Tibial nerve (tissue), 4 donors: ENCODE data around the gene BSCL2. TPM values are rescaled to one million over a fixed set of nuclear protein-coding genes. Genes with fewer than 3 reads are reported as not detected.

Source experiments
- DNase-seq, 2 donors: peaks; one replicate each; pipeline ENCODE4 v3.0.0-alpha.2; 2019; ENCODE audit warnings: low spot score in 2 of 2
- H3K27ac ChIP-seq, 4 donors: fragments of 200-600 bp; sonication (generic) in 3 of 4; one replicate each; pipeline ENCODE4 v1.5.1; 2017 to 2019; ENCODE audit warnings: mild to moderate bottlenecking in 1 of 4
- H3K27me3 ChIP-seq, 2 donors: fragments of 200-600 bp; sonication (generic) in 1 of 2; one replicate each; pipeline versions ENCODE4 v1.5.1 to v1.6.0; 2017 to 2019
- H3K36me3 ChIP-seq, 3 donors: fragments of 200-600 bp; sonication (generic); one replicate each; pipeline ENCODE4 v1.5.1; 2018 to 2019
- H3K4me1 ChIP-seq, 4 donors: fragments of 200-600 bp; sonication (generic) in 3 of 4; one replicate each; pipeline ENCODE4 v1.5.1; 2017 to 2019
- H3K4me3 ChIP-seq, 4 donors: fragments of 200-600 bp; sonication (generic) in 3 of 4; one replicate each; pipeline ENCODE4 v1.5.1; 2017 to 2019; ENCODE audit warnings: mild to moderate bottlenecking in 1 of 4, moderate library complexity in 1 of 4
- H3K9me3 ChIP-seq, 4 donors: fragments of 200-600 bp; sonication (generic) in 3 of 4; one replicate each; pipeline ENCODE4 v1.5.1; 2017 to 2019
- CTCF ChIP-seq, 5 experiments: fragments of 200-600 bp in 3 of 5; fragments of 450-650 bp in 2 of 5; sonication (generic) in 3 of 5; IDR thresholded peaks; one replicate each; pipeline ENCODE4 v1.5.1; 2016 to 2019; ENCODE audit warnings: antibody characterized with exemption in 5 of 5, mild to moderate bottlenecking in 3 of 5, moderate library complexity in 2 of 5
- EP300 ChIP-seq, 2 donors: sonication (generic); formaldehyde crosslinking; IDR thresholded peaks; one replicate each; pipeline ENCODE4 v1.6.1; 2017; ENCODE audit warnings: antibody characterized with exemption in 2 of 2, mild to moderate bottlenecking in 1 of 2
- POLR2A ChIP-seq, 2 donors: fragments of 450-650 bp; IDR thresholded peaks; one replicate each; pipeline ENCODE4 v1.6.1; 2017; ENCODE audit warnings: antibody characterized with exemption in 2 of 2, mild to moderate bottlenecking in 2 of 2, moderate library complexity in 2 of 2
- WGBS, 2 donors: methylation state at CpG; one replicate each; pipeline ENCODE4 v1.1.5; 2018; 5-methylcytosine and 5-hydroxymethylcytosine counted together
- total RNA-seq, 4 donors: library from RNA; depleted of rRNA; stranded (reverse); fragments of >200 nt; gene quantifications; one replicate each; pipeline ENCODE4 v1.1.0, GENCODE V29; 2016

The BSCL2 gene
- total RNA-seq, 4 donors from 2014 or later: 58.8 to 149 (median 93.2) TPM

GRCh38 chr11:62726156-62726914 lies 19.1 kb upstream of the BSCL2 start:
- no peaks in the 10 kb centered on the region for H3K27me3 ChIP-seq
- TF ChIP-seq POLR2A (IDR thresholded peaks at IDR 0.05): no peak
- no peak for TF ChIP-seq CTCF (IDR thresholded peaks at IDR 0.05)
- TF ChIP-seq EP300 (IDR thresholded peaks at IDR 0.05): no peak
- peak overlapping the region; percentile 77 to 97 (median 90) for H3K27ac ChIP-seq
- peak overlapping the region; percentile 66 to 96 (median 90) for H3K4me3 ChIP-seq
- H3K4me1 ChIP-seq: peaks cover 0 to 60% (median 46%) of the 10 kb centered on the region in 4 donors
- no peaks in the 10 kb centered on the region for H3K9me3 ChIP-seq
- H3K36me3 ChIP-seq: peaks cover 3 to 30% (median 26%) of the 10 kb centered on the region in 3 donors
- 0 to 1% methylated on average over 39 to 51 of the region's 51 CpGs for WGBS, 2 donors
- DNase-seq: no peak

GRCh38 chr11:62725646-62726045 lies 18.4 kb upstream of the BSCL2 start:
- no peaks in the 10 kb centered on the region for H3K9me3 ChIP-seq
- no peak for DNase-seq
- H3K4me1 ChIP-seq: peaks cover 0 to 53% (median 42%) of the 10 kb centered on the region in 4 donors
- peak overlapping the region; percentile 66 to 96 (median 90) for H3K4me3 ChIP-seq
- 0 to 1% methylated on average over 7 of the region's 7 CpGs for WGBS, 2 donors
- no peaks in the 10 kb centered on the region for H3K27me3 ChIP-seq
- peaks cover 3 to 32% (median 32%) of the 10 kb centered on the region in 3 donors for H3K36me3 ChIP-seq
- TF ChIP-seq CTCF (IDR thresholded peaks at IDR 0.05) (no peak), POLR2A (IDR thresholded peaks at IDR 0.05) (no peak), EP300 (IDR thresholded peaks at IDR 0.05) (no peak)
- peak overlapping the region in 3 of 4 donors; percentile 90 to 97 (median 91) for H3K27ac ChIP-seq

- no peak for DNase-seq
- peaks cover 0 to 48% (median 28%) of the 10 kb centered on the region in 4 donors for H3K4me1 ChIP-seq
- 37 to 40% methylated on average over 8 of the region's 8 CpGs for WGBS, 2 donors
- no peak for TF ChIP-seq EP300 (IDR thresholded peaks at IDR 0.05)
- no peak for TF ChIP-seq POLR2A (IDR thresholded peaks at IDR 0.05)
- no peak for TF ChIP-seq CTCF (IDR thresholded peaks at IDR 0.05)
- H3K27me3 ChIP-seq: no peaks in the 10 kb centered on the region
- H3K4me3 ChIP-seq: peak overlapping the region in 3 of 4 donors; percentile 8 to 96 (median 16)
- H3K27ac ChIP-seq: peak overlapping the region in 2 of 4 donors; percentile 4 to 97
- H3K9me3 ChIP-seq: no peaks in the 10 kb centered on the region
- H3K36me3 ChIP-seq: peaks cover 6 to 47% (median 47%) of the 10 kb centered on the region in 3 donors
Observed at GRCh38 chr11:62724171-62724570, 16.9 kb upstream of the BSCL2 start.

- peaks cover 0 to 56% (median 26%) of the 10 kb centered on the region in 4 donors for H3K4me1 ChIP-seq
- H3K4me3 ChIP-seq: no peak overlapping the region
- no peak for DNase-seq
- no peak overlapping the region for H3K27ac ChIP-seq
- WGBS, 2 donors: 52 to 64% methylated on average over 7 of the region's 7 CpGs
- no peaks in the 10 kb centered on the region for H3K9me3 ChIP-seq
- no peak for TF ChIP-seq CTCF (IDR thresholded peaks at IDR 0.05)
- TF ChIP-seq POLR2A (IDR thresholded peaks at IDR 0.05): no peak
- TF ChIP-seq EP300 (IDR thresholded peaks at IDR 0.05): no peak
- no peaks in the 10 kb centered on the region for H3K27me3 ChIP-seq
- H3K36me3 ChIP-seq: peaks cover 13 to 69% (median 62%) of the 10 kb centered on the region in 3 donors
Observed at GRCh38 chr11:62721994-62722393, 14.8 kb upstream of the BSCL2 start.

GRCh38 chr11:62719302-62719978 lies 12.2 kb upstream of the BSCL2 start:
- no peak overlapping the region for H3K27ac ChIP-seq
- no peak for DNase-seq
- peaks cover 0 to 47% (median 14%) of the 10 kb centered on the region in 4 donors for H3K4me1 ChIP-seq
- no peaks in the 10 kb centered on the region for H3K27me3 ChIP-seq
- no peak overlapping the region for H3K4me3 ChIP-seq
- TF ChIP-seq EP300 (IDR thresholded peaks at IDR 0.05) (no peak), CTCF (IDR thresholded peaks at IDR 0.05) (no peak), POLR2A (IDR thresholded peaks at IDR 0.05) (no peak)
- peaks cover 26 to 94% (median 85%) of the 10 kb centered on the region in 3 donors for H3K36me3 ChIP-seq
- no peaks in the 10 kb centered on the region for H3K9me3 ChIP-seq
- 51 to 65% methylated on average over 2 of the region's 2 CpGs for WGBS, 2 donors
